SK-N-MC (cell line): ENCODE measurements around the gene N4BP2L1.

Source experiments
- DNase-seq: peaks from one replicate; pipeline ENCODE4 v3.0.0-alpha.2; 2011; ENCODE audit warnings: low read depth, low spot score
- H3K27ac ChIP-seq: fragments of 200-600 bp; sonication (generic); 2 replicates; pipeline ENCODE4 v1.5.1; 2016; ENCODE audit warnings: mixed run types
- H3K36me3 ChIP-seq: fragments of 200-600 bp; sonication (generic); 2 replicates; pipeline ENCODE4 v1.6.1; 2017; ENCODE audit warnings: antibody characterized with exemption, low read length, mixed read lengths; ENCODE audit not compliant: insufficient read depth
- H3K4me3 ChIP-seq: fragments of 200-600 bp; sonication (generic); 2 replicates; pipeline ENCODE4 v1.5.1; 2016
- H3K9ac ChIP-seq: fragments of 200-600 bp; sonication (generic); 2 replicates; pipeline ENCODE4 v1.8.0; 2017; ENCODE audit warnings: mixed run types, mixed read lengths; ENCODE audit not compliant: insufficient read length
- H3K9me3 ChIP-seq: fragments of 200-600 bp; sonication (generic); 2 replicates; pipeline ENCODE4 v1.6.1; 2017; ENCODE audit warnings: low read depth, mild to moderate bottlenecking, antibody characterized with exemption, low read length, moderate library complexity, mixed read lengths
- EZH2 ChIP-seq: fragments of 200-600 bp; sonication (generic); IDR thresholded peaks from one replicate; pipeline ENCODE4 v1.6.1; 2017; ENCODE audit warnings: antibody characterized with exemption
- FOXP2 ChIP-seq: optimal IDR thresholded peaks from 2 replicates; pipeline ENCODE3; 2011; ENCODE audit warnings: mild to moderate bottlenecking, moderate library complexity; ENCODE audit not compliant: insufficient read depth; ENCODE audit errors: extremely low read length, control extremely low read depth
- POLR2AphosphoS5 ChIP-seq: IDR thresholded peaks from 2 replicates; pipeline ENCODE4 v1.6.1; 2012; ENCODE audit warnings: mild to moderate bottlenecking, low read depth, low read length, borderline replicate concordance

The N4BP2L1 gene

DNA sequence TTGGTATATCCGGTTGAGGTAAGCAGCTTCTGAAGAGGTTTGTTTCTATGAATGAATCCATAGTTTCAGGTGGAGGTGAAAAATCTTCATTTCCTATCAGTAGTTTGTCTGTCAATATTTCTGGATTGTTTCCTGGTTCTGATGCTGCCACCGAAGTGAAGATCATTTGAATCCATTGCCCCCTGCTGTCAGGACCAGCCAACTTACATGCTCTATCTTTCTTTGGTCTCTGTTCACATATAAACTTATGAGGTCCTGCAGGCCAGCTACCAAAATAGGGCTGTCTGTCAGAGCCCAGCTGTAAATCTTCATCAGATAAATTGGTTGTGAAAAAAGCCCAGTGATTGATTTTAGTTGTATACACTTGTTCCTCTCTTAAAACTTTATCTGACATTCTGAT is 15.2 kb upstream of the N4BP2L1 start:
- H3K27ac ChIP-seq = no peak overlapping the region
- no peaks in the 10 kb centered on the region for H3K9me3 ChIP-seq
- peaks cover 7% of the 10 kb centered on the region; the same call in 1 of the 2 replicates for H3K36me3 ChIP-seq
- TF ChIP-seq POLR2AphosphoS5 (no peak), FOXP2 (no peak), EZH2 (no peak)
- no peak for DNase-seq
- no peak overlapping the region for H3K9ac ChIP-seq
- H3K4me3 ChIP-seq = no peak overlapping the region

- H3K9me3 ChIP-seq = no peaks in the 10 kb centered on the region
- H3K4me3 ChIP-seq = no peak overlapping the region
- H3K27ac ChIP-seq = peak overlapping the region; percentile 39; the same call in 1 of the 2 replicates
- TF ChIP-seq POLR2AphosphoS5 (no peak), EZH2 (no peak), FOXP2 (no peak)
- H3K9ac ChIP-seq = no peak overlapping the region
- no peak for DNase-seq
- H3K36me3 ChIP-seq = peaks cover 4% of the 10 kb centered on the region; the same call in 1 of the 2 replicates
Measured at GRCh38 chr13:32438871-32439270, 10.9 kb upstream of the N4BP2L1 start.

DNA sequence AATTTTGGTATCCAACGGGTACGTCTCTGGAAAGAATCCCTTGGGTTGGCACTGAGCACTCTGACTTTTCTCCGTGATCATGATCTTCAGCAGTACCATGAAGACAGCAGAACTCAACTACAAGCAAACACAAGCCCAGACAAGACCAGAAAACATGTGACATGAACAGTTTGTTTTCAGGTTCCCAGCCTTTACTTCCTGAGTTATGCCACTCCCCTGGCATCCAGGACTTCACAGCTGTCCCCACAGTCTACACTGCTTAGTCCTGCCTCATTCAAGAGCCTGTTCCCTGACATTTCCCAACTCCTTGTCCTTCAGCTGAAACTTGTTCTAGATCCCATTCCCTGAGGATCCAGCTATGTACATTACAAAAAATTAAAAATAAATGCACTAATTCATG is 4.9 kb upstream of the N4BP2L1 start:
- H3K36me3 ChIP-seq = peaks cover 4% of the 10 kb centered on the region; the same call in 1 of the 2 replicates
- H3K9ac ChIP-seq = no peak overlapping the region
- H3K4me3 ChIP-seq = no peak overlapping the region
- TF ChIP-seq EZH2 (no peak), POLR2AphosphoS5 (no peak), FOXP2 (no peak)
- H3K27ac ChIP-seq = no peak overlapping the region
- no peak for DNase-seq
- no peaks in the 10 kb centered on the region for H3K9me3 ChIP-seq

- Histone ChIP-seq H3K27ac (no peak overlapping the region), H3K9ac (no peak overlapping the region), H3K4me3 (no peak overlapping the region), H3K36me3 (peaks cover 4% of the 10 kb centered on the region; the same call in 1 of the 2 replicates), H3K9me3 (no peaks in the 10 kb centered on the region)
- DNase-seq = no peak
- no peak for TF ChIP-seq POLR2AphosphoS5
- no peak for TF ChIP-seq EZH2
- no peak for TF ChIP-seq FOXP2
Measured at GRCh38 chr13:32431361-32431760, 3.4 kb upstream of the N4BP2L1 start.

DNA sequence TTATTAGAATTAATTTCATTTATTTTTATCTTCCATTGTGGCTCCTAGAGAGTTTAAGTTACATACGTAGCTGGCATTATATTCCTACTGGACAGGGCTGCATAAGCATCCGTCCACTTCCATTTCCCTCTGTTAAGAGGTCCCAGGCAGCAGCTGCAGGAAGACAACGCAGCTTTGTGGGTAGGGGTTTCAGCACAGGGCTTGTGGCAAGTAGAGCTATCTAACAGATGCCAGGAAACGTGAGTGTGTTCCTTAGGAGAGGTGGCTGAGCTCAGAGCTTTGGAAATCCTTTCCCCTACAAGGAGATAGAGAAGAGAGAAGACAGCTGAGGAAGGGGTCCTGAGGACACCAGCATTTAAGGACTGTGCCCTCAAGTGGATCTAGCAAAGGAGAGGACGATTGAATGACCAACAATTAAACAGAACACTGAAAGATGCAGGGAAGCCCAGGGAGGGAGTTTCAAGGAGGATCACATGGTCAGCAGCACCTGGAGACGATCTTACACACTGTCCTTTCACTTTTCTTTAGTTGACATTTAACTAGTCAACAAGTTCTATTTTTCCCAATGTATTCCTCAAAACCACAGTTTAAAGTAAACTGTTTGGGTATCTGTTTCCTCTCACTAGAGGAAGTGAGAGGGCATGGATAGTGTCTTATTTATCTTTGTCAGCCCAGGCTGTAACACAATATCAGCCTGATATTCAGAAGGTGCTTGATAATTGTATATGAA is 2.3 kb upstream of the N4BP2L1 start:
- Histone ChIP-seq H3K9me3 (no peaks in the 10 kb centered on the region), H3K9ac (no peak overlapping the region), H3K4me3 (no peak overlapping the region), H3K36me3 (peaks cover 4% of the 10 kb centered on the region; the same call in 1 of the 2 replicates), H3K27ac (no peak overlapping the region)
- TF ChIP-seq EZH2 (no peak), POLR2AphosphoS5 (no peak), FOXP2 (no peak)
- DNase-seq = no peak

- Histone ChIP-seq H3K9me3 (no peaks in the 10 kb centered on the region), H3K4me3 (no peak overlapping the region), H3K9ac (no peak overlapping the region), H3K36me3 (peaks cover 4% of the 10 kb centered on the region; the same call in 1 of the 2 replicates), H3K27ac (no peak overlapping the region)
- DNase-seq = no peak
- TF ChIP-seq FOXP2 = no peak
- no peak for TF ChIP-seq POLR2AphosphoS5
- no peak for TF ChIP-seq EZH2
Measured at GRCh38 chr13:32429433-32429909, 1.5 kb upstream of the N4BP2L1 start.

DNA sequence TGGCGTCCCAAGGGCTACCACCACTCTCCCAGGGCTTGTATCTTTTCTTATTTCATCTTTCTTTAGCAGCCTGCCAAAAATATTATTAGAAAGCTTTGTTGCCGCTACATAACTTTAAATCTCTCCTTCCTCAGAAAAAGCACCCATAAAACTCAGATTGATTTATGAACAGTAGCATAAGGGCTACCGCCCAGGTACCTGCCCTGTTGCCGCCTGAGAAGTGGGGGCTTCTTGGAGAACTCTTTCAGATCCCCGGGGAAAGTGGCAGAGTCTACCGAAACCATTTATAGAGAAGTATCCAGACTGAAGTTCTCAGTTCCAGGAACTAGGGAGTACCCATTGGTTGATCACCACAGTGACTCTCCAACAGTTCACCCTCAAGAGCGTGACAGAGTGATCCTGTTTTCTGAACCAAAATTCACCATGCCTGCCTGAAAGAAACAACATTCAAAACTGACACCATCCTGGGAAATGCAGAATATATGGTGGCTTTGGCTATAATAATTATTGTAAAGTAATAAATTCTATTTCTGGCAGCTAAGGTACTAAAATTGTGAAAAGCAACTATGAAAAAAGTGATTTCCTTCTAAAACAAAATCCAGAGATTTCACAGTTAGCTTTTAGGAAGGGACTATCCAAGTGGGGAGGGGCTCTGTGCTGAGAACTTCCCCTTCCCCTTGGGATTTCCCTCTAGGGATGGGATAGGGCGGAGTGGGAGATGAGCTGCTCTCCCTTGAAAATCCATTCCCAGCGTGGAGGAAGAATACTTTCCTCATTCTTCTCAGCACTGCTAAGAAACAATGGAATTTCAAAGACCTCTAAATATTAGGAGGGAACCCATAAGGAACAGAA is 877 bp upstream of the N4BP2L1 start:
- H3K4me3 ChIP-seq = no peak overlapping the region
- no peak for DNase-seq
- TF ChIP-seq EZH2 (no peak), POLR2AphosphoS5 (no peak), FOXP2 (no peak)
- H3K27ac ChIP-seq = no peak overlapping the region
- peaks cover 4% of the 10 kb centered on the region; the same call in 1 of the 2 replicates for H3K36me3 ChIP-seq
- no peaks in the 10 kb centered on the region for H3K9me3 ChIP-seq
- no peak overlapping the region for H3K9ac ChIP-seq
